Measurements from ENCODE around the gene LLGL1.
A peak's percentile ranks its signal among the peaks of the same experiment; 100 is the strongest.
"Not testable (repeated sequence)": the region's sequence is repeated elsewhere in the genome, so short reads cannot be mapped to it uniquely, and the experiment has no call there.

Gene LLGL1

GRCh38 chr17:18194394-18194793 is 31.0 kb upstream of the LLGL1 start:
- no peak for DNase-seq (ENCODE audit: low read depth in 3 of 3)

- no peak for DNase-seq (ENCODE audit: low read depth in 3 of 3)
These were observed 30.6 kb upstream of the LLGL1 start for GRCh38 chr17:18194804-18195203.

GRCh38 chr17:18195246-18195645 is 30.2 kb upstream of the LLGL1 start:
- no peak for DNase-seq (ENCODE audit: low read depth in 3 of 3)

GRCh38 chr17:18197535-18198194 is 27.8 kb upstream of the LLGL1 start:
- no peak for DNase-seq (ENCODE audit: low read depth in 3 of 3)

- no peak for DNase-seq (ENCODE audit: low read depth in 3 of 3)
These were observed 26.9 kb upstream of the LLGL1 start for GRCh38 chr17:18198530-18198929.

- no peak for DNase-seq (ENCODE audit: low read depth in 3 of 3)
These were observed 24.3 kb upstream of the LLGL1 start for GRCh38 chr17:18201108-18201507.

GRCh38 chr17:18203308-18203707 is 22.1 kb upstream of the LLGL1 start:
- DNase-seq (ENCODE audit: low read depth in 3 of 3): no peak

GRCh38 chr17:18205861-18206260 is 19.6 kb upstream of the LLGL1 start:
- no peak for DNase-seq (ENCODE audit: low read depth in 3 of 3)

GRCh38 chr17:18206962-18207361 is 18.5 kb upstream of the LLGL1 start:
- no peak for DNase-seq (ENCODE audit: low read depth in 3 of 3)

GRCh38 chr17:18208092-18208491 is 17.3 kb upstream of the LLGL1 start:
- no peak for DNase-seq (ENCODE audit: low read depth in 3 of 3)

GRCh38 chr17:18213666-18214270 is 11.7 kb upstream of the LLGL1 start:
- DNase-seq (ENCODE audit: low read depth in 3 of 3): no peak

GRCh38 chr17:18216906-18217305 is 8.5 kb upstream of the LLGL1 start:
- DNase-seq (ENCODE audit: low read depth in 3 of 3): not testable (repeated sequence)

GRCh38 chr17:18217412-18218015 is 7.9 kb upstream of the LLGL1 start:
- DNase-seq (ENCODE audit: low read depth in 3 of 3): peak; percentile 47 to 55 (median 47)

- DNase-seq (ENCODE audit: low read depth in 3 of 3): no peak
These were observed 6.5 kb upstream of the LLGL1 start for GRCh38 chr17:18218756-18219415.

- no peak for DNase-seq (ENCODE audit: low read depth in 3 of 3)
These were observed 1.4 kb upstream of the LLGL1 start for GRCh38 chr17:18224053-18224386.

GRCh38 chr17:18224387-18225120 is 881 bp upstream of the LLGL1 start:
- no peak for DNase-seq (ENCODE audit: low read depth in 3 of 3)

GRCh38 chr17:18225642-18226283 is 328 bp downstream of the LLGL1 start:
- peak in 2 of 3 experiments; percentile 22 to 36 for DNase-seq (ENCODE audit: low read depth in 3 of 3)

- DNase-seq (ENCODE audit: low read depth in 3 of 3): no peak
These were observed 980 bp downstream of the LLGL1 start for GRCh38 chr17:18226284-18226945.

- DNase-seq (ENCODE audit: low read depth in 3 of 3): no peak
These were observed 2.2 kb downstream of the LLGL1 start for GRCh38 chr17:18227635-18228034.

GRCh38 chr17:18228176-18228682 is 2.8 kb downstream of the LLGL1 start:
- no peak for DNase-seq (ENCODE audit: low read depth in 3 of 3)

- DNase-seq (ENCODE audit: low read depth in 3 of 3): no peak
These were observed 3.8 kb downstream of the LLGL1 start for GRCh38 chr17:18229254-18229653.

All from stimulated activated CD4-positive, alpha-beta T cell treated with anti-CD3 and anti-CD28 coated beads, TNF-alpha, amount 100 ng/mL, for 4 hours (primary cell).